Right cardiac atrium (tissue), 5 donors: Measurements from ENCODE around the gene PODNL1. TPM values are rescaled to one million over a fixed set of nuclear protein-coding genes. Genes with fewer than 3 reads are reported as not detected.

Experiments
- ATAC-seq, 2 donors: fragments of 200-7000 bp; cut with Tn5 transposase; one replicate each; pipeline versions ENCODE4 v1.8.0 to v1.9.1; 2020; ENCODE audit warnings: moderate library complexity in 2 of 2, mild to moderate bottlenecking in 1 of 2
- DNase-seq, 3 donors: peaks; one replicate each; pipeline ENCODE4 v3.0.0-alpha.2; 2020
- H3K27ac ChIP-seq: one replicate; pipeline ENCODE4 v1.5.1; 2013; ENCODE audit warnings: mild to moderate bottlenecking, low read length, control low read depth, moderate library complexity
- H3K27me3 ChIP-seq: one replicate; pipeline ENCODE4 v1.6.1; 2013; ENCODE audit not compliant: control insufficient read depth, insufficient read depth
- H3K4me1 ChIP-seq: one replicate; pipeline ENCODE4 v1.6.1; 2013; ENCODE audit warnings: low read length; ENCODE audit not compliant: control insufficient read depth, insufficient read depth
- H3K4me3 ChIP-seq: one replicate; pipeline ENCODE4 v1.5.1; 2013; ENCODE audit warnings: low read length, control low read depth
- H3K9me3 ChIP-seq: one replicate; pipeline ENCODE4 v1.6.1; 2013; ENCODE audit warnings: low read length; ENCODE audit not compliant: control insufficient read depth
- WGBS: extraction: QIAGEN DNeasy Blood & Tissue Kit; methylation state at CpG from one replicate; pipeline ENCODE4 v1.1.7; 2013; 5-methylcytosine and 5-hydroxymethylcytosine counted together
- intact Hi-C, 4 donors: fragments of 100-400 bp; cut with DNase I; formaldehyde crosslinking; loops; one replicate each; pipeline versions ENCODE4 v1.11.0 to v1.14.0; 2022 to 2023
- polyA plus RNA-seq: library from polyadenylated mRNA; stranded (reverse); fragments of 200-250 nt; gene quantifications from one replicate; pipeline ENCODE4 v1.2.3, GENCODE V29; 2013
- total RNA-seq, 4 donors: library from RNA; stranded (reverse); fragmentation: NEBNext Ultra II Directional; extraction: Animal tissue kit (Norgen Biotek cat#: 25700); gene quantifications; one replicate each; pipeline ENCODE4 v1.2.1, GENCODE V29; 2021
- donor health status: healthy with polysubstance abuse.
- donor health status: DM: no; HTN: yes; CAD: no.
- donor health status: DM: no; HTN: no; CAD: no.
- donor health status: DM: no; HTN: yes; CAD: no; lungs with severe emphysema.
- donor health status: DM: yes; HTN: yes; CAD: no.

PODNL1 gene
- total and polyA plus RNA-seq, 5 donors: 1.4 to 3.2 (median 2.1) TPM

DNA sequence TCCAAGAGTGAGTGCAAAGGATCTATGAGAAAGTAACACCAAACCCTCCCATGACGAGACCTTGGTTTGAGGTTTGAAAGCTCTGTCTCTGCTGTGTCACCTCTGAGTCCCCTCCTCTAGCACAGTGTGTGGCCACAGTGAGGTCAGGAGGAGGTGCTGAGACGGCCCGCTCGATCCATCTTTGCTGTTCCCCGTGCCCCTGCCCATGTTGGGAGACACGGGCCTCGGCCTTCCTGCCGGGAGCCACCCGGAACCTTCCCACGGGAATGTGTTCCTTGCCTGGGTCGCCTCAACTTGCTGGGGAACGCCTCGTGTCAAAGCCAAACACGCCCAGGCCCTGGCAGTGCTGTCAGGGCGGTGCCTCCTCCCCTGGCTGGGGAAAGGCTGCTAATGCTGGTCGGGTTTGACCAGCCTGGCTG is 51.2 kb downstream of the PODNL1 start:
- ATAC-seq (no peak), DNase-seq (peak in 1 of 3 donors; percentile 25)
- Histone ChIP-seq H3K27ac (no peak overlapping the region), H3K9me3 (no peaks in the 10 kb centered on the region), H3K4me3 (no peak overlapping the region), H3K4me1 (no peaks in the 10 kb centered on the region), H3K27me3 (no peaks in the 10 kb centered on the region)
- intact Hi-C loops: loop anchor here in 1 of 4 donors (10.0 kb wide), 1 partner anchor 158 kb away; no protein-coding TSS in a partner anchor
- 63% methylated on average over 16 of the region's 16 CpGs for WGBS

DNA sequence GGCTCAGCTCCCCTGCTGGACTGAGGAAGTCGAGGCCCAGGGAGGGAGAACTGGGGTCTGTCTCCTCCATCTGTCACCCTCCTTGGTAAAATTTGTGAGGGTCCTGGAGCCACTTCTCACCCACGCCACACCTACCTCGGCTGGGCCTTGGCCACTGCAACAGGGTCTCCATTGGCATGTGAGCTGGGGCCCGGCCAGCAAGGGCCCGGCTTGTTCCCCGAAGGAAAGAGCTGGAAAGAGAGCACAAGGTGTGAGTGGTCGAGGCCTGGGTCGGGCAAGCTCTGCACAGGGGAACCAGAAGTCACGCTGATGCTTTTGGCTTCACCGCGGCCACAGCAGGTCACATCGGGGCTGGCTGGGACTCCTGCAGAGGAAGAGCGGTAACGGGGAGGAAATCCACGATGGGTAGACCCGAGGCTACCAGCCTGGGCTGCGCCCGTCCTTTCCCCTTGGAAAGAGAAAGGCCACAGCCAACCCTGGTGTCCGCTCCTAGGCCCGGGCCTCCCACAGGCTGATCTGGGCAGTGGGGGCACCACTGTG is 52.3 kb downstream of the PODNL1 start:
- intact Hi-C loops: loop anchor here in 1 of 4 donors (10.0 kb wide), 1 partner anchor 159 kb away; no protein-coding TSS in a partner anchor
- 89% methylated on average over 20 of the region's 20 CpGs for WGBS

GRCh38 chr19:13884726-13885591 is 53.3 kb downstream of the PODNL1 start:
- no peaks in the 10 kb centered on the region for H3K27me3 ChIP-seq
- H3K27ac ChIP-seq: no peak overlapping the region
- intact Hi-C loops: loop anchor here in 3 of 4 donors (5.0 to 10.0 kb wide), 3 partner anchors 160 to 187 kb away; partner anchors contain the start of gene MISP3 (in 1 of the 3)
- H3K4me1 ChIP-seq: peaks cover 2% of the 10 kb centered on the region
- no peak for ATAC-seq
- WGBS: 71% methylated on average over 26 of the region's 26 CpGs
- H3K9me3 ChIP-seq: no peaks in the 10 kb centered on the region
- peak in 1 of 3 donors; percentile 57 for DNase-seq
- H3K4me3 ChIP-seq: no peak overlapping the region

More for the DNA sequence above, 52.3 kb downstream of the PODNL1 start:
- Histone ChIP-seq H3K27ac (no peak overlapping the region), H3K27me3 (no peaks in the 10 kb centered on the region), H3K4me1 (no peaks in the 10 kb centered on the region), H3K4me3 (no peak overlapping the region), H3K9me3 (no peaks in the 10 kb centered on the region)
- no peak for ATAC-seq
- no peak for DNase-seq

DNA sequence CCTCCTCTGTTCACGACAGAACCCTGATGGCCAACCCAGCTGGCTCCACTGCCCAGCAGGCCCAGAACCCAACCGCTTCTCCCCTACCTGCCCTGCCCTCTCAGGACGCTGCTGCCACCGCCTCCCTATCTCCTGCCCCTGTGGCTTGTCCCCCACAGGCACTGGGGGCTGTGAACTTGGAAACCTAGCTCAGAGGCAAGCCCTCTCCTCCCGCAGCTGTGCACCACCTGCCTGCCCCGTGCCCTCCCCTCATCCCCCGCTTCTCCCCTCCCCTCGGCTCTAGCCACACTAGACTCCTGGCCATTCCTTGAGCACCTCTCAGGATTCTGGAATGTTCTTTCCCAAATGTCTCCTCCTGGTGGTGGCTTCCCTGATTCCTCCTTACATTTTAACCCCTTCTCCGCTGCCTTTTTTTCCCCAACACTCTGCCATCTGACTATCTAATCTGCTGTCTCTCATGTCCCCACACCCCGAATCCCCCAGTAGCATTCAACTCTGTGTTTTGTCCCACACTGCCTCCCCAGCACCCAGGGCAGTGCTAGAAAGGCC is 54.6 kb downstream of the PODNL1 start:
- WGBS: 85% methylated on average over 10 of the region's 10 CpGs
- intact Hi-C loops: loop anchor here in 3 of 4 donors (5.0 to 10.0 kb wide), 3 partner anchors 161 to 189 kb away; partner anchors contain the start of gene MISP3 (in 1 of the 3)
- Histone ChIP-seq H3K9me3 (no peaks in the 10 kb centered on the region), H3K27ac (no peak overlapping the region), H3K4me3 (no peak overlapping the region), H3K4me1 (peaks cover 2% of the 10 kb centered on the region), H3K27me3 (no peaks in the 10 kb centered on the region)
- DNase-seq (no peak), ATAC-seq (no peak)

DNA sequence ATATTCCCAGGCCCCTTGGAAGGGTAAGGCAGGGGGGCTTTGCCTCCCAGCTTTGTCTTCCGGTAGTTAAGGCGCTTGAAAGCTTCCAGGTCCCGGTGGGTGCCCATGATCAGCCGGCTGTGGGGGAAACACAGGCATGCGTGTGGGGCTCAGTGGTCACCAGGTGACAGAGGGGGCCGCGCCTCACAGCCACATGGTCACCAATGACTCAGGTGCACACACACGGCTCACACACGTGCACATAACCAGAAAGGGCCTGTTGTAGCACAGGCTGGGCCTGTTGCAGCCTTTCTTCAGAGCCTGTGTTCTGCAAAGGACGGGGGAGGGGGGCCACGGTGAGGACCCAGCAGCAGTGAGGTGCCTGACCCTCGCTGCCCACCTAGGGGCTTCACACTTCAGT is 55.4 kb downstream of the PODNL1 start:
- WGBS: 94% methylated on average over 12 of the region's 12 CpGs
- ATAC-seq: no peak
- intact Hi-C loops: loop anchor here in 3 of 4 donors (5.0 to 10.0 kb wide), 3 partner anchors 162 to 189 kb away; partner anchors contain the start of gene MISP3 (in 1 of the 3)
- peaks cover 2% of the 10 kb centered on the region for H3K4me1 ChIP-seq
- H3K27ac ChIP-seq: no peak overlapping the region
- H3K4me3 ChIP-seq: no peak overlapping the region
- H3K9me3 ChIP-seq: no peaks in the 10 kb centered on the region
- DNase-seq: no peak
- H3K27me3 ChIP-seq: no peaks in the 10 kb centered on the region

DNA sequence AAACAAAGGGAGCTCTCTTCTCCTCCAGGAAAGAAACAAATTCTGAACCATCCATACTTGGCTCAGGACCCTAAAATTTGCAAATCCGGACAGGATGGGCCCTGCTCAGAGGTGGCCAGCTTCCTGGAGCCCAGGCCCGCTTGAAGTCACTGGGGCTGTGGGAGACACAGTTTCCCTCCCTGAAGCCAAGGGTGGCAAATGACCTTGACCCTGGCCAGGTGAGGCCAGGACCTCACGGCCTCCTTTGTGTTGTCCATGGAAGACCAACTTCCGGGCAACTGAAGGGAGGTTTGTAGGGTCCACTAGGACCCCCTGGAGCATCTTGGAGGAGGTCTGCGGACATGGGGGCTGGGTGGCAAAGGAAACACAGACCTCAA is 55.8 kb downstream of the PODNL1 start:
- Histone ChIP-seq H3K4me3 (no peak overlapping the region), H3K27ac (no peak overlapping the region), H3K27me3 (no peaks in the 10 kb centered on the region), H3K4me1 (peaks cover 2% of the 10 kb centered on the region), H3K9me3 (no peaks in the 10 kb centered on the region)
- WGBS: 79% methylated on average over 5 of the region's 5 CpGs
- ATAC-seq (no peak), DNase-seq (no peak)
- intact Hi-C loops: loop anchor here in 3 of 4 donors (5.0 to 10.0 kb wide), 3 partner anchors 162 to 190 kb away; partner anchors contain the start of gene MISP3 (in 1 of the 3)

- H3K4me3 ChIP-seq: no peak overlapping the region
- no peak overlapping the region for H3K27ac ChIP-seq
- DNase-seq (no peak), ATAC-seq (no peak)
- intact Hi-C loops: loop anchor here (2.0 to 10.0 kb wide), 5 partner anchors 163 to 193 kb away; partner anchors contain the start of gene MISP3 (in 2 of the 4)
- H3K27me3 ChIP-seq: no peaks in the 10 kb centered on the region
- 40% methylated on average over 17 of the region's 17 CpGs for WGBS
- peaks cover 2% of the 10 kb centered on the region for H3K4me1 ChIP-seq
- no peaks in the 10 kb centered on the region for H3K9me3 ChIP-seq
Measured at GRCh38 chr19:13881692-13882418, 56.4 kb downstream of the PODNL1 start.

DNA sequence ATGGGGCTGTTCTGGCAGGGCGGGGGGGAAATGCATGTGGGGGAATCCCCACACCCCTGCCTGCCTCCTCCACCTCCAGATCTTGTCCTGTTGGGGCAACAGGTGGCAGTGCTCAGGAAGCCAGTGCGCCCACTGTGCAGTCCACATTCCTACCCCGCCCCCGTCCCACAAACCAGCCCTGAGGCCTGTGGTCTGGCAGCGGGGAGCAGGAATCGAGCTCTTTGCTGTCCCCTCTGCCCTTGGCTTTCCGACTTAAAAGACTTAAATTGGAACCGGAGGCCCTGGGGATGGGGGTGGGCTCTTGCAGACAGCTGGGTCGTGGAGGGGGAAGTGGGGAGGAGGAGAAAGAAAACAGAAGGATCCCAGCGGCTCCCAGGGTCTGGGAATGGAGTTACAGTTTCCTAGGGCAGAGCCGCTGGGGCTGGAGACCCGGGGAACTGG is 56.9 kb downstream of the PODNL1 start:
- intact Hi-C loops: loop anchor here (2.0 to 10.0 kb wide), 5 partner anchors 164 to 194 kb away; partner anchors contain the start of gene MISP3 (in 2 of the 4)
- H3K4me1 ChIP-seq: peaks cover 2% of the 10 kb centered on the region
- DNase-seq (no peak), ATAC-seq (no peak)
- WGBS: 44% methylated on average over 12 of the region's 12 CpGs
- H3K4me3 ChIP-seq: no peak overlapping the region
- no peaks in the 10 kb centered on the region for H3K27me3 ChIP-seq
- no peak overlapping the region for H3K27ac ChIP-seq
- no peaks in the 10 kb centered on the region for H3K9me3 ChIP-seq
